GM18868 (cell line): ENCODE results near the gene NFATC4.
"Not testable (repeated sequence)": the region's sequence is repeated elsewhere in the genome, so short reads cannot be mapped to it uniquely, and the experiment has no call there.

ENCODE experiments used
- ATAC-seq: cut with Tn5 transposase; IDR thresholded peaks from one replicate; pipeline ENCODE4 v1.9.1; 2021; ENCODE audit warnings: mild to moderate bottlenecking, moderate library complexity; ENCODE audit not compliant: unreplicated experiment

NFATC4 gene

DNA sequence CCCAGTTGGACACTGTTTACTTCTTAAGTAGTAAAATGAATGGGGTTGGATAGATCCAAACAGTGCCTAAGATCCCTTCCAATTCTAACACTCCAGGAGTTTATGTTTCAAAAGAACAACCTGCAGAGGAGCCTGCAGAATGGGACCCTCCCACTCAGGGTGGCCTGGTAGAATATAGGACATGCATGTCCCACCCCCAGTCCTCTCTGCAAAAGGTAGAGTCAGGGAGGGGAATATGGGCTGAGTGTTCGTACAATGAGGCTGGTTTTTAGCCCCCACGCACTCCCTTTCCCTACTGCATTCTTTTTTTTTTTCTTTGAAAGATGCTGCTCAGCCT is 19.0 kb downstream of the NFATC4 start:
- no peak for ATAC-seq

DNA sequence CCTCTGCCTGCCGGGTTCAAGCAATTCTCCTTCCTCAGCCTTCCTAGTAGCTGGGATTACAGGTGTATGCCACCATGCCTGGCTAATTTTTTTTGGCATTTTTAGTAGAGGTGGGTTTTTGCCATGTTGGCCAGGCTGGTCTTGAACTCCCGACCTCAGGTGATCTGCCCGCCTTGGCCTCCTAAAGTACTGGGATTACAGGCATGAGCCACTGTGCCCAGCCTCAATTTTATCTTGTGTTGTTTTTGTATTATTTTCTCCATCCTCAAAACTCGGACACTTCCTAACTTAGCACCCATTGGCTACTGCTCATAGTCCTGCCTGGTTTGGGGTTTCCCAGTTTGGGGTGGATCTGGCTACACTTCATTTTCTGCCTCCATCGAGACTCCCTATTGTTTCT is 19.6 kb downstream of the NFATC4 start:
- ATAC-seq = not testable (repeated sequence)

DNA sequence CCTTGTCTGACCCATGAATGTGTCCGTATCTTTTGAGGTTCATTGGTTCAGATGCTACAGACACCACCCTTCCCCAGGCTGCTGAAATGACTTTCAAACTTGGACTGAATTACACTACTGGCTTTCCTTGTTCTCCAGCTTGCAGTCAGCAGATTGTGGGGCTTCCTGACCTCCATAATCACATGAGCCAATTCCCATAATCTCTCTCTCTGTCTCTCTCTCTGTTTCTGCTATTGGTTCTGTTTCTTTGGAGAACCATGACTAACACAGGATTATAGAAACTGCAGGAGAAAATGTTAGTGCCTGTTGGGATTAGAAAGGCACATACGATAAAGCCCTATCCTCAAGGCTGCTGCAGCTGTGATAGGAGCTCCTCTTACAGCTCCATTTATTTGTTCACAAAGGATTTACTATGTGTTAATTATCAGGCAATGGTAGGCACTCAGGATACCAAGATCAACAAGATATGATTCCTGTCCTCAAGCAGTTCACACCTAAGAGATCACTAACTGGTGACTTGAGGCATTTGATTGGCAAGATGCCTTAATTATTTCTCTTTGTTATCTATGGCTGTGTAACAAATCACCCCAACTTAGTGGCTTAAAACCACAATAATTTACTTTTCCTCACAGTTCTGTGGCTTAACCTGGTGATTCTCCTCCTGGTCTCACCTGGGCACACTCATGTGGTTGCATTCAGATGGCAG is 20.6 kb downstream of the NFATC4 start:
- no peak for ATAC-seq

DNA sequence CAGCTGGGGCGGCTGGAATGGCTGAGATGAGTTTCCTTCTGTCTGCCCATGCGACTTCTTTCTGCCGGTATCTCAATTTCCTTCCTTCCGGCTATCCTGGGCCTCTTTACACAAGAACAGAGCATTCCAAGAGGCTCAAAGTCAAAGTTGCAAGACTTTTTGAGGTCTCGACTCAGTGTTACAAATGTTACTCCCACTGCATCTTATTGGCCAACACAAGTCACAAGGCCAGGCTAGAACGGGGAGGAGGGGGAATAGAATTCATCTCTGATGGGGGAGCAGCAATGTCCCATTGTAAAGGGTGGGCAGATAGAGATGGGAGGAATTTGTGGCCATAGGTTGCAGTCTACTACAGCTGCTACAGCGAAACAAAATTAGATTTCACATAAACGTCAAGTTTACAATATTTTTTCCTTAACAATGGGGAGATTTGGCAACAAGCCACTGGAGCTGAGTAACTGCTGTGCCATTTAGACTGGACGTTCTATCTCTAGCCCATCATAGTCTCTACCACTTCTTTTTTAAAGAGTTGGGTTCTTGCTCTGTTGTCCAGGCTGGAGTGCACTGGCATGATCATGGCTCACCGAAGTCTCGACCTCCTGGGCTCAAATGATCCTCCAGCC is 21.4 kb downstream of the NFATC4 start:
- no peak for ATAC-seq

DNA sequence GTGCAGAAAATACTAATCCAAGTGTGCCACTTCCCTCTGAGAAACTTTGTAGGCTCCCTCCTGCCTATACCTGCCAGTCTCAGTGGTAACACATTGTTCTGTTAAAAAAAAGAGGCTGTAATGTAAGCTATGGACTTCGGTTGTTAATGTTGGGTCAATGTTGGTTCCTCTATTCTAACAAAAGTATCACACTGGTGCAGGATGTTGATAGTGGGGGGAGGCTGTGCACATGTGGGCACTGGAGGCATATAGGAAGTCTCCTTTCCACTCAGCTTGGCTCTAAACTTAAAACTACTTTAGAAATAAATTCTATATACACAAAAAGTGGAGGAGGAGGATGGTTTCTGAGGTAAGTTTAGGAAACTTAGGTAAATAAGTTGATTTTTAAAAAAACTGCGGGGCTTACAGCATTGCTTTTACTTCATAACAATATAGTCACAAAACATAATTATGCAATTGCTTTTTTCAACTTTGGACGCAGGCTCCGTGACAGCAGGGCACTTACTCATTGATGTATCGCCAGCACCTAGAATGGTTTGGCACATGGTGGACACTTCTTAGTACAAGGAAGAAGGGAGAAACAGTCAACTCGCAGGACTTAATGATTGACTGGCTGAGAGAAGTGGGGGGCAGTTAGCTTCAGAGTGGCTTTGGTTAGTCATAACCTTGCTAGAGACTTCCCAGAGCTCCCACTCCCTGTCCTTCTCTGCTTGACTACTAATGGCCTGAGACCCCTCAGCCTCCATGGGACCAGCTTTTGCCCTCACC is 22.9 kb downstream of the NFATC4 start:
- ATAC-seq = no peak

DNA sequence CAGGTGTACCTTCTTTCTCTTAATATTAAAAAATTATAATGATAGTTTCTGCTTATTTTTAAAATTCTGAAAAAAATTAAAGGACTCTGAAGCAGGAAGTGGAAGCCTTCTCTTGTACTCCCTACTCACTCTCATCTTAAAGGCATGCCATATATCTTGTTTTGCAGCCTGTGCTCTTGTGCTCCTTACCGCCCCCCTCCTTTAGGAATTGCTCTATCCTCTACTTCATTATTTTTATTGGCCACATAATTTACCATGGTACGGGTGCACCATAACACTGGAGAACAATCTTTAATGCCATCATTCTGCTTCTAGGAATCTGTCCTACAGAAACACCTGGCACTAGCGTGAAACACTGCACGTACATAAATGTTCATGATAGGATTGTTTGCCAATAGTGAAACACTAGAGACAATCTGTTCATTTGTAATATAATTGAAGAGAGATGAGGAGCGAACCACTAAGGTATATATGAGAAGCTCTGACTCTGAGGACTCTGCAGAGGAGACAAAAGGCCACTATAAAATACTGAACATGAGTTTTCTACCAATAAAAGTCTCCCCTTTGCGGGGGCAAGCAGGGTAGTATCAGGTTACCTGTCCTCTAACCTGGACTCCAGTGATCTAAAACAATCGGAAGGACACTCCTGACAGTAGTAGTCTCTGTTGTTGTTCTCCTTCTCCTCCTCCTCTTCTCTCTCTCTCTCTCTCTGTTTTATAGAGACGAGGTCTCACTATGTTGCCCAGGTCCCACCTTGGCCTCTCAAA is 24.5 kb downstream of the NFATC4 start:
- ATAC-seq = no peak

DNA sequence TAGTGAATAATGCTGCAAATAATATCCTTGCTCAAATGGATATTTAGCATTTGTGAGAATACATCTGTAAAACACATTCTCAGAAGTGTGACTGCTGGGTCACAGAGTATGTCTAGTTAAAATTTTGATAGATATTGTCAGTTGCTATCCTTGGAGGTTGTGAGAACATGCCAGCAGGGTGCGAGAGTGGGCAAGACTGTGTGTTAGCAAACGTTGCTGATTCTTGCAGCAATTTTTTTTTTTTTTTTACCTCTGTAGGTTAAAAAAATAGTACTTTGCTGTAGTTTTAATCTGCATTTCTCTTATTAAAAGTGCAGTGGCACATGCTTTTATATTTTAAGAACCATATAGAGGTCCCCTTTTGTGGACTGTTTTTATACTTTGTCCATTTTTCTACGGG is 26.3 kb downstream of the NFATC4 start:
- no peak for ATAC-seq

DNA sequence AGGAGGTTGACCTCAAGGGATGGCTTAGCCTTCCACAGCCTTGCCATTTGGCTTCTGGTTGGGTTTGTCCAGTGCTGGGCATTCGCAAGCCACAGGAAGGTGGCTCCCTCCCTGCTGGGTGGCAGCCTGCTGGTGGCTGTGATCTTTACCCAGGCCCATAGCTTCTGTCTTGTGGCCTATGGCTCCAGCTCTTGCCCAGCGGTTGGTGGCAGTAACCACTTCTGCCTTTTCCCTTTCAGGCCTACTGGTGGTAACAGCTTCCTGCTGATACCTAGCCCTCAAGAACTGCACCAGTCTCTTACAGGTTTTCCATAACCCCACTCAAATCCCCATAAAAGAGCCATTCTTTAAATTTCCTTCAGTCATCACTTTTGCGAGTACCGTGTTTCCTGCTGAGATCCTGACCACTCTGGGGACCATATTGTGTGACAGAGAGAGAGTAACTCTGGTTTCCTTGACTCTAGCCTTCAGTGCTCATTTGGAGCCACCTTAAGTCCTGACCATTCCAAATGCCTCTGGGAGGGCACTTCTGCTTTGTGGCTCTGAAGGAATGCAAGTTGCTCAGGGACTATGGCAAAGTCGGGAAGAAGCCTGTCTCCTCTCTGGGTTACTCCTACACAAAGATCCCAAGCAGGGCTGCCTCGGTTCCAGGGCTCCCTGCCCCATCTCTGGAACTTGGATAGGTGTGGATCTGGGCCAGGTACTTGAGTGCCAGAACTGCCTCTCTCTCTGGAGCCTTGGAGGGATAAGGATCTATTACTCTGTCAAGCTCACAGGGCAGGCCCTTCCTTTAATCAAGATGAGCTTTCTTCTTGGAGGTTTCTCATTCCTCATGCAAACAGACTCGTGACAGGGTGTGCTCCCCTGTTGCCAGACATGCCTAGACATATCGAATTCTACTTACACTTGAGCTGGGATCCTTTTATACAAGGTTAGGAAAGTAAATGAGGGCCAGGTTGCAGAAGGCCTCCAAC is 27.9 kb downstream of the NFATC4 start:
- ATAC-seq = no peak

DNA sequence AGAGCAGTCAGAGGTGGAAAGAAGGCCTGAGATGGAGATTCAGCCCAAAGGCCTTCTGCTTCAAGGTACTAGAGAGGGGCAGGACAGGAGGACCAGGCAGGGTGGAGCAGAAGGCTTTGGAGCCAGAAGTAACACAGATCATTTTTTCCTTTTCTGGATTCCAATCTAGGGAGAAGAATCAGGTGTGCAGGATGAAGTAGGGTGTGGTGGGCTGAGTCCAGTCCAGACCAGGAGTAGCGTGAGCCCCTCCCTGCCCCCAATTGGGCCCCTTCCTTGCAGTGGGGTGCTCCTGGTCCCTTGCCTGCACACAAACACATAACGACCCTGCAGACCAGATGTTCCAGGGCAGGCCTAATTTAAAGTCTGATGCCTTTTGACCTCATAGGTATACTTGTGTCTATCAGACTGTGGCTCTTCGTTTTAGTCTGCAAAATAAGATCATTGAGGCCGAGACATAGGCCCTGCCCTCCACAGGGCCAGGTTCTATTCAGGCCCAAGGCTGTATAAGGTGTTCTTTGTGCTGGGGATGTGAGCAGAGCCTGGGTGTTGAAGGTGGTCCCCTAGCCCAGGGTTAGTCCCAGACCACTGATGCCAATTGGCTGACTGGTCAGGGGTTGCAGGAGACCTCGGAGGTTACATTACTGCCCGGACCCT is 29.8 kb downstream of the NFATC4 start:
- ATAC-seq = no peak

DNA sequence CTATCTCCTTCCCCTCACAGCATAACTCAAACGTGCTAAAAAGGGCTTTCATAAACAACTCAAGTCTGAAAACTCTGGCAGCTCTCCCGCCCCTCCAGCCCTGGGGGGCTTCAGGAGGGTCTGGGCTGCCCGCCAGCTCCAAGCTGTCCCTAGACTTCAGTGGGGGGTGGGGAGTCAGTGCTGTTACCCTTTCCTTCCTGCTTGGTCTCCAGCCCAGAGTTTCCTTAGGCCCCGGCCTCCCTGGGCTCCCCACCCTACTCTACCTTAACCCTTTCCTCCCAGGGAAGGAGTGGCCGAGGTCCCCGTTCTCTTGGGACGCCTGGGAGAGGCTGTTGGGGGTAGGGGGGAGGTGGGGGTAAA is 30.3 kb downstream of the NFATC4 start:
- ATAC-seq = no peak

DNA sequence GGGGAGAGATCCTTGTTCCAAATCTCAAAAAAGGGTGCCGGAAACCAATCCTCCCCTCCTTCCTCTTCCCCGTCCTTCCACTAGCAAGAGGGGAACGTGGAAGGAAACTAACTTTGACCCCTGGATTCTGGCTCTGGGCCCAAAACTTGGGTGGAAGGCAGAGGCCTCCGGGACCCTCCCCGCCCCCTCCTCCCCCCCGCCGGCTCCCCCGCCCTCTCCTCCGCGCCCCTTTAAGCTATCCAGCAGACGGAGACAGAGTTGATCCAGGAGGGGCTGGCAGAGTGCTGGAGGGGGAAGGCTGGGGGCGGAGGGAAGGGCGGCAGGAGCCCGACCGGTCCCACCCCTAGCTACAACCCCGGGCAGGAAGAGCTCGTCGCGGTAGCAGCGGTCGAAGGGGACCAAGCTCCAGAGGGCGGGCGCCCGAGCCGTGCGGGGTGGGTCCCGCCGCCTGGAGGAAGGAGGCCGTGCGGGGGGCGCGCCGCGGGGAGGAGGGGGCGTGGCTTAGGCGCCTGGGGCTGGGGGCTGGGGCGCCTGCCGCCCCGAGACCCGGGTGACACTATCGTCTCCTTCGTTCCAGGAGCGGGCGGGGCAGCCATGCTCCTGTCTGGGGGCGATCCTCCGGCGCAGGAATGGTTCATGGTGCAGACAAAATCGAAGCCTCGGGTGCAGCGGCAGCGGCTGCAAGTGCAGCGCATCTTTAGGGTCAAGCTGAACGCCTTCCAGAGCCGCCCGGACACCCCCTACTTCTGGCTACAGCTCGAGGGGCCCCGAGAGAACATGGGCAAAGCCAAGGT is 30.9 kb downstream of the NFATC4 start, which contains the start of gene NYNRIN:
Gene NYNRIN (plus strand): TSS at position 351 of the 794 bp plus-strand sequence. CDS start 244 bp downstream, at position 595.
- ATAC-seq = no peak

DNA sequence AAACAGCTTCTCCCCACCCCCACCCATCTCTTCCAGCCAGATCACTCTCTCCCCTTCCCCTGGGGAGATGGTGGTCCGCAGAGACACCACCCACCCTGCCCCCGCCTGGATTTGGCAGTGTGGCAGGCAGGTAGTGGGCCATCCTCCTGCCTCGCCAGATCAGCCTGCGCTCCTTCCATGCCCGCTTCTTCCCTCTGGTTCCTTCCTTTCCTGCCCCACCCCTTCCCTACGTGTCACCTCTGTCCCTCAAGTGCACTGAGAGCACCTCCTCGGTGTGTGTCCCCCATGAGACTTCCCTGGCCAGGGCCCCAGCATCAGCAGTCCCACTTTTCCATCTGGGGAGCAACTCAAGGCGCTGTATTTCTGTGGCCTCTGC is 31.5 kb downstream of the NFATC4 start:
- no peak for ATAC-seq

DNA sequence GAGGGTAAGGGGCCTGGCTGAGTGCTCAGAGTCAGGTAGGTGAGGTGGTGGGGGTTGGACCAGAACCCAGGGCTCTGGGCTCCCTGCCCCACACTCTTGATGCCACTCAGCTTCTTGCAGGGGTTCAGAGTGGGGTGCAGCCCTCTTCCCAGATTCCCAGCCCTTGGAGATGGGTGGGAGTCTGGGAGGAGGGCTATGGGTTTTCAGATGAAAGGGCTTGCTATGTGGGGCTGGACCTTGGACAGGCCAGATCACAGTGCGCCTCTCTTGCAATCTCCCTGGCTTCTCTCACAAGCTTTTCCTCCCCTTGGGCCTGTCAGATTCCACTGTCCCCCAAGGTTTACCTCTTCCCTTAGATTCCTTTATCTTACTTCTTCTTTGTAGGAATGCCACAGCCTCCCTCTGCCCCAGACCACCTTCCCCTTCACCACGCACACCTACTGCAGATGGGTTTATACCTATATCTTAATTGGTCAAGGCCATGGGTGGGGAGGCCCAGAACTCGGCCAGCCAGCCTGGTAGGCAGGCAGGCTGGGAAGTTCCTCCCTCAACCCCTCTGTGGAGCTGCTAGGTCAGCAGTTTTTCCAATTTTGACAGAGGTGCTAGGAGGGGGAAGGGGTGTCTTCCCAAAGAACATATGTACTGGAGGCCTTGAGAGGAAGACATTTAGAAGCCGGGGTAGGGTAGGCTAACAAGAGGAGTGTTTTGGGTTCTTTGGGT is 32.2 kb downstream of the NFATC4 start:
- no peak for ATAC-seq

DNA sequence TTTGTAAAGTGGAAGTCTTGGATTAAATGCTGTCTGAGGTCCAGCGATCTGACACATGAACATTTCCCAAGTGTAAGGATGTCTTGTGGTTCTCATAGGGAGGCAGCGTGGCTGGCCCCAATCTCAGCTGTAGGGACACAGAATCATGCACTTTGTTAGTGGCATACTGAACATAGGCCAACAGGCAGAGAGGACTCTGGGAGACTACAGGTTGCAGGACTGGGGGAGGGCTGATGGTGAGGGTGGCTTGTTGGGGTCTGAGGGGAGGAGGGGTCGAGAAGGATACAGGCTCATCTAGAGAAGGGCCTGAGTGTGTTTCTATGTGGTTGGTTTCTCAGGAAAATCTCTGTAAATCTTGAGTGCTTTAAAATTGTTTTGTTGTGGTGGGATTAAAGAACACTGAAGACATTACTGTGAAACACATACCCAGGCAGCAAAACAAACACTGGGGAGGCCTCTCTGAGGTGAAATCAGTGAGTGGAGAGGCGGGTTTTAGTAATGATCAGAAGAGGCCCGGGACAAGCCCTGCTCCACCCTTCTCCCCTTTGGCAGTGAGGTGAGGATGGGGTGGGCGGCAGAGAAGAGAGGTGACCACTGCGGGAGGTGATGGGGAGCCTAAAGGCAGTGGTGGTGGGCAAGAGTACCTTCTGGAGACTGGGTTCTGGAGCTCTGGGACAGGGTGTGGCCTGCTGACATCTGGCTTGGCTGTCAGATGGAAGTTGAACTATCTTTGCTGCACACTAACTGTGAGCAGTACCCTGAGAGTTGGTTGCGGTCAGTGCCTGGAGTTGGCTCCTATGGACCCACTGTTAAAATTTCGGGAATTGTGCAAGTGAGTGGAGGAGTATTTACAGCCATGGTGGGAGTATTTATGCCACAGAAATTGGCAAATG is 34.1 kb downstream of the NFATC4 start:
- ATAC-seq = no peak

DNA sequence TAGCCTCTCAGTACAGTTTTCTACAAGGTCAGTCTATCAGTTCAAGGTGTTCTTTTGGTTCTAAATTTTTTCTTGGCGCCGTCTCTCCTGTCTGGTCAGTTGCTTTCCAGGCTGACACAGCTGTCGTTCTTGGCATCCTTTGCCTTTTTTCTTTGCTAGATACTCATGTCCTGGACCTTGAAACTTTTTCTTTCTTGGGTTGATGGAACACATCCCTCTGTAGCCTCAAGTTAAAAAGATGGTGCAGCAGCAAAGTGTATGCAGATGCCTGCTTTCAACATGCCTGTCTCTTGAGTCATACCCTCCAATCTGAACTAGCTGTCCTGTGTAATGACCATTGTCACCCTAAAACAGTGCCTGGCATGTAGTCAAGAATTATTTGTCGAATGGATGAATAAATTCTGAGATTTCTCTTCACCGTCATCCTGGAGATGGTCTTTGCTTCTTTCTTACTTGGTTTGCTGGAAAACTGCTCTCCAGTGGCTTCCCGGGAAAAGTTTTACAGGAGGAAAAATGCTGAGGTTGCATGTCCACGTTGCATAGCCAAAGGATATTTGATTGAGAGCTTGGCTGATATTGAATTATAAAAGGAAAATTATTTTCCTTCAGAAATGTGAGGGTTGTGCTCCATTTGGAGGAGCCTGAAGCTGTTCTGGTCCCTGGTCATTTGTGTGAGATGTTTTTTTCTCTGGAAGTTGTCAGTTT is 35.5 kb downstream of the NFATC4 start:
- no peak for ATAC-seq

DNA sequence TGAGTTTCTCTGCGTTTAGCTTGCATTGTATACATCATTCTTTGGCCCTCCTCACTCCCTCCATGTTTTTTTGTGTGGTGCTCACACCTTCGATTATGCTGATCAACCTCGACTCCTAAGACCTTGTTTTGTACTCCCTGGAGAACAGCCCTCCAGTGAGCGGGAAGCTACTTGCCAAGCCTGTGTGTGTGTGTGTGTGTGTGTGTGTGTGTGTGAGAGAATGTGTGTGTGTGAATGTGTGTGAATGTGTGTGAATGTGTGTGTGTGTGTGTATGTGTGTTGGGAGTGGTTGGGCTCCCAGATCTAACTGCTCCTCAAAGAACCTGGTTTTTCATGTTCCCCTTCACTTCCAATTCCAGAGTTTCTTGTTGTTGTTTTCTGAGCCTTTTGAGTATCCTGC is 36.8 kb downstream of the NFATC4 start:
- ATAC-seq = no peak

DNA sequence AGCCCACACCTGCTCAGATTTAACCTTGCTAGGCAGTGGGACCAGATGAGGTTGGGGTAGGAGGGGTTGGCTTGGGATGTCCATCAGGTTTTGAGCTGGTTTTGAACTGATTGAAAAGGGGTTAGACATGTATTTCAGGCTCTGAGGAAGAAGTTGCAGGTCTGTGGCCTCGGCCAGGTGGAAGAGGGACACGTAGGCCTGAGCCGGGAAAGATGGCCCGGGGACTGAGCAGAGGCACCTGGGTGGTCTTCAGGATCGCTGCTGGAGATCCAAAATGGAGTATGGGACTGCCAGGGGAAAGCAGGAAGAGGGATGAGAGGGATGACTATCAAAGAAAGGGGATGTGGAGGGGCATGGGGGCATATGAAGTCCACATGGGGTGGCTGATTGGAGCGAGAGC is 38.4 kb downstream of the NFATC4 start:
- ATAC-seq = no peak
